GM18517 (cell line): ENCODE measurements around the gene TMEM259.

ENCODE experiments used
- ATAC-seq: cut with Tn5 transposase; IDR thresholded peaks from one replicate; pipeline ENCODE4 v1.9.1; 2021; ENCODE audit warnings: mild to moderate bottlenecking, moderate library complexity; ENCODE audit not compliant: unreplicated experiment

TMEM259 gene

GRCh38 chr19:1020868-1021425, at the start of gene TMEM259:
Gene TMEM259, minus strand, starts transcription at chr19:1021123. Its CDS starts 127 bp downstream, at chr19:1020996.
- peak; percentile 75 for ATAC-seq

GRCh38 chr19:1070576-1070930, 49.6 kb upstream of the TMEM259 start:
- ATAC-seq = no peak

GRCh38 chr19:1069009-1069779, 48.3 kb upstream of the TMEM259 start:
- ATAC-seq = no peak

- ATAC-seq = no peak
These were observed 47.4 kb upstream of the TMEM259 start for GRCh38 chr19:1068009-1069001.

- ATAC-seq = no peak
These were observed 46.5 kb upstream of the TMEM259 start for GRCh38 chr19:1067341-1067957.

GRCh38 chr19:1066748-1067340, 45.9 kb upstream of the TMEM259 start, which contains the start of gene ARHGAP45:
Gene ARHGAP45, plus strand, starts transcription at chr19:1067167. Its CDS starts 239 bp downstream, at chr19:1067406.
- no peak for ATAC-seq

GRCh38 chr19:1066251-1066747, 45.4 kb upstream of the TMEM259 start:
- no peak for ATAC-seq

DNA sequence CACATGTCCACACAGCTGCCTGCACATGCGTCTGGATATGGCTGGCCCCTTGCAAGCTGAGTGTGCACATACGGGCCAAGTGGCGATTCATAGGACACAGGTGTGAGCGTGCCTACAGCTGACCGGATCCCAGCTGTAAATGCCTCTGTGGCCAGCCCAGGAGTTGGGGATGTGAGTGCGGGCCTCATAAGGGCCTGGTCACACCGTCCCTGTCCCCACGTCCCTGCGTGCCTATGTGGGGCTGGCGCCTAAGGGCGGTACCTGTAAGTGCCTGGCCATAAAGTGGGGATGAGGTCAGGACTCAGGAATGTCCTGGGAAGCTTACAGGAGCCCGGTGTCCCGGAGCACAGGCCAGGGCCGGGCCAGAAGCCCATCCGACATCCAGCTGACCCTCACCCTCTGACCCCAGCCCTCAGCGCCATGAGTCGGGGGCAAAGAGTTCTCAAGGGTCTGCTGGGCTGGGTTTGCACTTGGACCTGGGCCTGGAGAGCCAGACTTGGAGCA, 44.7 kb upstream of the TMEM259 start:
- ATAC-seq = no peak

DNA sequence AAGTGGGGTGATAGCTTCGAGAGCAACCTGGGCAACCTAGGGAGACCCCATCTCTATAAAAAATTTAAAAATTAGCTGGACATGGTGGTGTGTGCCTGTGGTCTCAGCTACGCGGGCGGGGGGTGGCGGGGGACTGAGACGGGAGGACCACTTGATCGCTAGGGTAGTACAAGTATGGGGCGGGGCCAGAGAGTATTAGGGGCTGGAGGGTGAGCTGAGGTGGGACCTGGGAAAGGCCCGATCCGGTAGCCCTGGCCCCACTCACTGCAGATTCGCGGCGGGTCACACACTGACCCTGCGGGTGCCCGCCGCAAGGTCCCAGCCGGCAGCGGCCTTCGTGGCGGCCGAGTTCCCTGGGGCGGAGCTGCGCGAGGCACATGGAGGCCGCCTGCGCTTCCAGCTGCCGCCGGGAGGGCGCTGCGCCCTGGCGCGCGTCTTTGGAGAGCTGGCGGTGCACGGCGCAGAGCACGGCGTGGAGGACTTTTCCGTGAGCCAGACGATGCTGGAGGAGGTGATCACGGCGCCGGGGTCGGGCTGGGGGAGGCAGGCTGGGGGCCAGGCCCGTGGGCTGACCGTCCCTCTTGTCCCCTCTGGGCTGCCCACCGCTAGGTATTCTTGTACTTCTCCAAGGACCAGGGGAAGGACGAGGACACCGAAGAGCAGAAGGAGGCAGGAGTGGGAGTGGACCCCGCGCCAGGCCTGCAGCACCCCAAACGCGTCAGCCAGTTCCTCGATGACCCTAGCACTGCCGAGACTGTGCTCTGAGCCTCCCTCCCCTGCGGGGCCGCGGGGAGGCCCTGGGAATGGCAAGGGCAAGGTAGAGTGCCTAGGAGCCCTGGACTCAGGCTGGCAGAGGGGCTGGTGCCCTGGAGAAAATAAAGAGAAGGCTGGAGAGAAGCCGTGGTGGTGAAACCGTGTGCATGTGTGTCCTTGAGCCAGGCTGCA, 44.0 kb upstream of the TMEM259 start:
- ATAC-seq = no peak

DNA sequence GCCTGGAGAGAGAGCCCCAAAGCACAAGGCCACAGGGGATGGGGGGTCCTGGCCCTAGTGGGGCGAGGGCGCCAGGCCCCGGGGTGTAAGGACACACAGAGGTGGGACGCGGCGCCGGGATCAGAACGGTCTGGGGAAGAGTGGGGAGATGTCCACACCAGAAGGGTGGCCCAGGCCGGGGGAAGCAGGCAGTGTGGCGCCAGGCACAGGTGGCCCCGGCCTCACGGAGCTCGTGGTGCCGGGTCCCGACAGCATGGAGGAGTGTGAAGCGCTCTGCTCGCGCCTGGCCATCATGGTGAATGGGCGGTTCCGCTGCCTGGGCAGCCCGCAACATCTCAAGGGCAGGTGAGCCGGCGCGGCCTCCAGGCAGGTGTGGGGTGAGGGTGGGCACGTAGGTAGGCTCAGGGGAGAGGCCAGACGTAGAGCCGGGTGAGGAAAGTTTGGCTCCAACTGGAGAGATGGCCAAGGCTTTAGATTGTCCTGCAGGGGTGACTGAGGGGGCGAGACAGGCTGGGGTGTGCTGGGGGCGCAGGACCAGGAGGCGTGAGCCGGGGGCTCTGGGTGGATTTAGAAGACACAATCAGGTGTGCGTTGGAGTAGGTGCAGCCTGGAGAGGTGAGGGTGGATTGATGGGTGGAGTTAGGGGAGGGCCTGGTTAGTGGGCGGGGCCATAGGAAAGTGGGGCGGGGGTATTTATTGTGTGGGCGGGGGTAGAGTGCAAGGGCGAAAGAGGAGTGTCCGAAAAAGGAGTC, 43.2 kb upstream of the TMEM259 start:
- ATAC-seq = no peak

DNA sequence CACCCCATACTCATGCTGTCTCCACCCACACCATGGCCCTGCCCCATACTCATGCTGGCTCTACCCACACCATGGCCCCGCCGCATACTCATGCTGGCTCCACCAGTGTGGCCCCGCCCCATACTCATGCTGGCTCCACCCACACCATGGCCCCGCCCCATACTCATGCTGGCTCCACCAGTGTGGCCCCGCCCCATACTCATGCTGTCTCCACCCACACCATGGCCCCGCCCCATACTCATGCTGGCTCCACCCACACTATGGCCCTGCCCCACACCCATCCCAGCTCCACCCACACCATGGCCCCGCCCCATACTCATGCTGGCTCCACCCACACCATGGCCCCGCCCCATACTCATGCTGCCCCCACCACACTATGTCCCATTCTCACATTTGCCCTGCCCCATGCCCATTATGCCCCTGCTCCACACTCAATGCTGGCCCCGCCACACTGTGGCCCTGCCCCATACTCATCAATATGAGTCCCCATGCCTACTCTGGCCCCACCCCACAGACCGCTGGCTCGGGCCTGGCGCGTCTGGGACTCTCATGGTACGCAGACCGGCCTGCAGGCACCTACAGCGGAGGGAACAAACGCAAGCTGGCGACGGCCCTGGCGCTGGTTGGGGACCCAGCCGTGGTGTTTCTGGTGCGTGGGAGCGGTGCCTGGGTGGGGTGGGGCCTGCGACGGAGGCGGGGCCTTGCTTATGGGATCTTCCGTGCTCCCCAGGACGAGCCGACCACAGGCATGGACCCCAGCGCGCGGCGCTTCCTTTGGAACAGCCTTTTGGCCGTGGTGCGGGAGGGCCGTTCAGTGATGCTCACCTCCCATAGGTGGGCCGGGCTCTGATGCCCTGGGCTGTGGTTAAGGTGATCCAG, 42.3 kb upstream of the TMEM259 start:
- no peak for ATAC-seq

DNA sequence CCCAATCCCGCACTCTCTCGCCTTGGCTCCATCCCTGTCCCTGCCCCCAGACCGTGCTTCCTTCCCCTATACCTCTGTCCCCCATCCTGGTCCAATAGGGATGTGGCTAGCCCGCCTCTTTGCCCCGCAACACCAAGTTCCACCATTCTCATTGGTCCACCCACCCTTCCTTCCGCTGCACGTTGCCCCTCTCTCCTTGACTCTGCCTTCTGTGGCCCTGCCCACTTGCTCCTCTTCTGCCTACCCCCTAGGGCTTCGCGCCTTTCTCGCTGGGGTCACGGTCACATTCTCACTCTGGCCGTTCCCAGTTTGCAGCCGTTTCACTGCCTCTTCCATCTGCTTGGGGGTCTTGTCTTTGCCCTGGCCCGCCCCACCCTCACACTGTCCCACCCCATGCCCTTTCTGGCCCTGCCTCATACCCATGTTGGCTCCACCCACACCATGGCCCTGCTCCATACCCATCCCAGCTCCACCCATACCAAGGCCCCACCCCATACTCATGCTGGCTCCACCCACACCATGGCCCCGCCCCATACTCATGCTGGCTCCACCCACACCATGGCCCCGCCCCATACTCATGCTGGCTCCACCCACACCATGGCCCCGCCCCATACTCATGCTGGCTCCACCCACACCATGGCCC, 41.6 kb upstream of the TMEM259 start:
- no peak for ATAC-seq

- ATAC-seq = no peak
These were observed 41.1 kb upstream of the TMEM259 start for GRCh38 chr19:1061987-1062386.

DNA sequence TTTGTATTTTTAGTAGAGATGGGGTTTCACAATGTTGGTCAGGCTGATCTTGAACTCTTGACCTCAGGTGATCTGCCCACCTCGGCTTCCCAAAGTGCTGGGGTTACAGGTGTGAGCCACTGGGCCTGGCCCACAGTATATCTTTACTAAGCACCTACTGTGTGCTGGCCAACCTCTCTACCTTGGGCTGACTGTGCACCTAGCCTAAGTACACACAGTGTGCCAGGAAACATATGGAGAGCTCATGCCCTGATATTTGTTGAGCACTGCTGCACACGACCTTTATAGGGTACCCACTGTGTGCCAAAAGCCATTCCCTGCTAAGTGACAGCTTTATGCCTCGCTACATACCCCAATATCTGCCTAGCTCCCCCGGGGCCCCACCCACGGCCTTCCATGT, 39.8 kb upstream of the TMEM259 start:
- no peak for ATAC-seq

- no peak for ATAC-seq
These were observed 37.2 kb upstream of the TMEM259 start for GRCh38 chr19:1058112-1058511.

DNA sequence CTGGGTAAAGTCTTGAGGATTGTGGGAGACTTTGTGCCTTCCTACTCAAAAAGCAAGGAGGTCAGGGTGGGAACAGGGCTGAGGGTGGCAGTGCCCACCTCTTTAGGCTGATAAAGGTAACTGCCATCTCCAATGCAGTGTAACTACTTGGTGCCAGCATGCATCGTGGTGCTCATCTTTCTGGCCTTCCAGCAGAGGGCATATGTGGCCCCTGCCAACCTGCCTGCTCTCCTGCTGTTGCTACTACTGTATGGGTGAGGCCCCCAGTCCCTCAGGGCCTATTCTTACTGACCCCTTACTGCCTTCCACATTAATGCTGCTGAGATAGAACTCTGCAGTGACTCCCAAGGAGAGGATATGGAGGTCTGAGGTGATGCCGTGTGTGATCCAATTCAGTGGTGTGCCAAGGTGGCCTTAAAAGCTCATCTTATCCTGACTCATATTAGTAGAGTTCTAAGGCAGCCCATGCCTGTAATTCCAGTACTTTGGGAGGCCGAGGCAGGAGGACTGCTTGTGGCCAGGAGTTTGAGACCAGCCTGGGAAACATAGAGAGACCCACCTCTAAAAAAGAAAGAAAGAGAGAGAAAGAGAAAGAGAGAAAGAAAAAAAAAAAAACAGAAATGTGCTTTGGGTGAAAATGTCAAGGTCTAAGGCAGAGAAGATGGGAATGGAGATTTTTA, 36.4 kb upstream of the TMEM259 start:
- no peak for ATAC-seq
